WTC11 (cell line): Measurements from ENCODE around the gene NRXN3. TPM values are rescaled to one million over a fixed set of nuclear protein-coding genes. Genes with fewer than 3 reads are reported as not detected.

Experiments used
- ATAC-seq: fragments of 200-7000 bp; cut with Tn5 transposase; 2 replicates; pipeline ENCODE4 v1.10.0; 2021; ENCODE audit warnings: mild to moderate bottlenecking, moderate library complexity
- CTCF ChIA-PET: fragments of 300-600 bp; sonication (Branson Sonifier 250); formaldehyde crosslinking; loops from one replicate; lab custom pipeline; 2021; ENCODE audit warnings: antibody characterized with exemption; lab: Charles Lee
- POLR2A ChIA-PET: fragments of 350-600 bp; sonication (Branson Sonifier 250); formaldehyde crosslinking; loops from one replicate; lab custom pipeline; 2021; ENCODE audit warnings: antibody characterized with exemption; lab: Charles Lee
- DNase-seq: peaks from one replicate; pipeline ENCODE4 v3.0.0; 2021; ENCODE audit warnings: low spot score
- H3K27ac Mint-ChIP-seq: 2 replicates; pipeline ENCODE4 v1.8.0; 2021; ENCODE audit warnings: mixed read lengths
- H3K27me3 Mint-ChIP-seq: 2 replicates; pipeline ENCODE4 v1.8.0; 2021; ENCODE audit warnings: low read depth, mild to moderate bottlenecking, moderate library complexity, mixed read lengths
- H3K36me3 Mint-ChIP-seq: 2 replicates; pipeline ENCODE4 v1.8.0; 2021; ENCODE audit warnings: mixed read lengths
- H3K4me1 Mint-ChIP-seq: 2 replicates; pipeline ENCODE4 v1.8.0; 2022; ENCODE audit warnings: mixed read lengths
- H3K4me3 Mint-ChIP-seq: 2 replicates; pipeline ENCODE4 v1.8.0; 2021; ENCODE audit warnings: mild to moderate bottlenecking, moderate library complexity, mixed read lengths
- H3K9me3 Mint-ChIP-seq: 2 replicates; pipeline ENCODE4 v1.8.0; 2021; ENCODE audit warnings: mixed read lengths
- AR ChIP-seq: fragments of 250-450 bp; sonication (Bioruptor Pico); IDR thresholded peaks from 2 replicates; pipeline ENCODE4 v1.9.0; 2021; ENCODE audit warnings: mild to moderate bottlenecking
- ATF1 ChIP-seq: sonication (generic); formaldehyde crosslinking; IDR thresholded peaks from 2 replicates; pipeline ENCODE4 v1.8.1; 2023; ENCODE audit warnings: mild to moderate bottlenecking, moderate library complexity, missing genetic modification reagents
- CREM ChIP-seq: sonication (generic); formaldehyde crosslinking; IDR thresholded peaks from 2 replicates; pipeline ENCODE4 v1.8.1; 2022; ENCODE audit warnings: mild to moderate bottlenecking, missing genetic modification reagents, moderate library complexity
- FOXJ3 ChIP-seq: sonication (generic); formaldehyde crosslinking; IDR thresholded peaks from 2 replicates; pipeline ENCODE4 v1.9.0; 2021; ENCODE audit warnings: missing genetic modification reagents, mild to moderate bottlenecking, borderline replicate concordance
- GTF2I ChIP-seq: fragments of 250-450 bp; sonication (Bioruptor Pico); conservative IDR thresholded peaks from 2 replicates; pipeline ENCODE4 v1.4.0; 2021; ENCODE audit warnings: mild to moderate bottlenecking
- MAX ChIP-seq: sonication (generic); formaldehyde crosslinking; IDR thresholded peaks from 2 replicates; pipeline ENCODE4 v1.8.0; 2022; ENCODE audit warnings: mild to moderate bottlenecking, missing genetic modification reagents
- MXD4 ChIP-seq: fragments of 250-450 bp; sonication (Bioruptor Pico); IDR thresholded peaks from 2 replicates; pipeline ENCODE4 v1.8.0; 2021; ENCODE audit warnings: mild to moderate bottlenecking, moderate library complexity, borderline replicate concordance
- NFE2L1 ChIP-seq: sonication (generic); formaldehyde crosslinking; IDR thresholded peaks from 2 replicates; pipeline ENCODE4 v1.8.1; 2023; ENCODE audit warnings: missing genetic modification reagents
- NR2C2 ChIP-seq: sonication (generic); formaldehyde crosslinking; IDR thresholded peaks from 2 replicates; pipeline ENCODE4 v1.8.0; 2022; ENCODE audit warnings: mild to moderate bottlenecking, missing genetic modification reagents
- SMAD4 ChIP-seq: sonication (generic); formaldehyde crosslinking; IDR thresholded peaks from 2 replicates; pipeline ENCODE4 v1.8.0; 2022; ENCODE audit warnings: mild to moderate bottlenecking, missing genetic modification reagents
- SOX15 ChIP-seq: fragments of 250-450 bp; sonication (Bioruptor Pico); IDR thresholded peaks from 2 replicates; pipeline ENCODE4 v1.9.0; 2021; ENCODE audit warnings: mild to moderate bottlenecking
- TEAD1 ChIP-seq: sonication (generic); formaldehyde crosslinking; IDR thresholded peaks from 2 replicates; pipeline ENCODE4 v1.8.0; 2022; ENCODE audit warnings: mild to moderate bottlenecking, missing genetic modification reagents
- ZNF232 ChIP-seq: sonication (generic); formaldehyde crosslinking; IDR thresholded peaks from 2 replicates; pipeline ENCODE4 v1.8.0; 2022; ENCODE audit warnings: mild to moderate bottlenecking, missing genetic modification reagents
- ZNF317 ChIP-seq: sonication (generic); formaldehyde crosslinking; IDR thresholded peaks from 2 replicates; pipeline ENCODE4 v1.8.1; 2023; ENCODE audit warnings: low read depth, mild to moderate bottlenecking, moderate library complexity, missing genetic modification reagents, borderline replicate concordance
- ZNF512 ChIP-seq: sonication (generic); formaldehyde crosslinking; IDR thresholded peaks from 2 replicates; pipeline ENCODE4 v1.8.1; 2022; ENCODE audit warnings: missing genetic modification reagents, borderline replicate concordance
- total RNA-seq: library from RNA; stranded (reverse); gene quantifications from 3 replicates; pipeline ENCODE4 v1.2.3, GENCODE V29; 2021
- TF ChIP-seq, protein P1 (sequence below): fragments of 200-600 bp; IDR thresholded peaks from 2 replicates; pipeline ENCODE4 v1.8.0; 2022; ENCODE audit warnings: antibody characterized with exemption
- TF ChIP-seq, protein P2 (sequence below): sonication (generic); formaldehyde crosslinking; IDR thresholded peaks from 2 replicates; pipeline ENCODE4 v1.8.1; 2022; ENCODE audit warnings: low read depth, mild to moderate bottlenecking, moderate library complexity, missing genetic modification reagents, borderline replicate concordance
- TF ChIP-seq, protein P3 (sequence below): sonication (generic); formaldehyde crosslinking; IDR thresholded peaks from 2 replicates; pipeline ENCODE4 v1.8.1; 2023; ENCODE audit warnings: mild to moderate bottlenecking, missing genetic modification reagents, moderate library complexity

The NRXN3 gene
- total RNA-seq, 1 experiment from 2014 or later, result 3.0 TPM

DNA sequence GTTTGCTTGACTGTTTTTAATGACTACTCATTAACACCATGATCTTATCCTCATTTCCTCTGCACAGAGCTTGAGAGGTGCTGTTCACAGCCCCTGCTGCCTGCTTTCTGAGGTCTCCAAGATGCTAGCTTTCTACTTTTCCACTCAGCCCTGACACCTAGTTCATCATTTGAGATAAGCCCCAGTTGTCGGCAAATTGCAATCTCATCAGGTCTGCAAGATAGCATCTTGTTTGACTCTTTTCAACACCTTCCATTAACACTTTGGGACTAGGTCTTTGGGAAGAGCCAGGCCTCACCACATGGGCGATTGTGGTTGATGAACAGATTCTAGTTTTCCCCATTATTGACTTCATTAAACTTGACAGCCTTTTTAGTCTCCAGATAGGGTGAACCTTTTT lies 1136.4 kb downstream of the NRXN3 start (continued):
- TF ChIP-seq AR (CRISPR knock-in tag) (no peak), ATF1 (CRISPR knock-in tag) (no peak), FOXJ3 (CRISPR knock-in tag) (no peak), NFE2L1 (no peak), ZNF232 (CRISPR knock-in tag) (no peak)
- TF ChIP-seq, protein P1, sequence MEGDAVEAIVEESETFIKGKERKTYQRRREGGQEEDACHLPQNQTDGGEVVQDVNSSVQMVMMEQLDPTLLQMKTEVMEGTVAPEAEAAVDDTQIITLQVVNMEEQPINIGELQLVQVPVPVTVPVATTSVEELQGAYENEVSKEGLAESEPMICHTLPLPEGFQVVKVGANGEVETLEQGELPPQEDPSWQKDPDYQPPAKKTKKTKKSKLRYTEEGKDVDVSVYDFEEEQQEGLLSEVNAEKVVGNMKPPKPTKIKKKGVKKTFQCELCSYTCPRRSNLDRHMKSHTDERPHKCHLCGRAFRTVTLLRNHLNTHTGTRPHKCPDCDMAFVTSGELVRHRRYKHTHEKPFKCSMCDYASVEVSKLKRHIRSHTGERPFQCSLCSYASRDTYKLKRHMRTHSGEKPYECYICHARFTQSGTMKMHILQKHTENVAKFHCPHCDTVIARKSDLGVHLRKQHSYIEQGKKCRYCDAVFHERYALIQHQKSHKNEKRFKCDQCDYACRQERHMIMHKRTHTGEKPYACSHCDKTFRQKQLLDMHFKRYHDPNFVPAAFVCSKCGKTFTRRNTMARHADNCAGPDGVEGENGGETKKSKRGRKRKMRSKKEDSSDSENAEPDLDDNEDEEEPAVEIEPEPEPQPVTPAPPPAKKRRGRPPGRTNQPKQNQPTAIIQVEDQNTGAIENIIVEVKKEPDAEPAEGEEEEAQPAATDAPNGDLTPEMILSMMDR, result no peak

DNA sequence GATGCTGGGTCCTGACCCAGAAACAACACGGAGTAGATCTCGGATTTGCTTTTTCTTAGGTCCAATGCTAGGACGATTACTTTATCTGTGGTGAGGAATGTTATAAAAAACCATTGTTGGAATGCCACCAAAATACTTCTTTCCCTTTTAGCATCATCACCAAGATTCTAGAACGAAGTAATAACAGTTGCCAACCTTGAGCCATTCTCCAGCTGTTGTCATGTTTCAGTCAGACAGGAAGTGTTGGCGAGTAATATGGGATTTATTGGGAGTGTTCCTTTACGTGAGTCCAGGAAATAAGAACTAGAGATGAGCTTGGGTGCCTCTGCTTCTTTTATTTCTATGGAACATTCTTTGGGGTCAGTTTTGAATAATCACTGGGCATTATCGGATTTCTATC lies 1148.2 kb downstream of the NRXN3 start:
- ATAC-seq, result no peak
- H3K4me1 Mint-ChIP-seq, result peaks cover 25% of the 10 kb centered on the region
- no peak overlapping the region for H3K27ac Mint-ChIP-seq
- TF ChIP-seq ZNF512 (CRISPR knock-in tag) (no peak), ZNF317 (no peak), CREM (CRISPR knock-in tag) (no peak), TEAD1 (CRISPR knock-in tag) (no peak), ATF1 (CRISPR knock-in tag) (no peak), MXD4 (no peak), SMAD4 (no peak), SOX15 (CRISPR knock-in tag) (no peak), MAX (CRISPR knock-in tag) (no peak)
- TF ChIP-seq, protein P2, sequence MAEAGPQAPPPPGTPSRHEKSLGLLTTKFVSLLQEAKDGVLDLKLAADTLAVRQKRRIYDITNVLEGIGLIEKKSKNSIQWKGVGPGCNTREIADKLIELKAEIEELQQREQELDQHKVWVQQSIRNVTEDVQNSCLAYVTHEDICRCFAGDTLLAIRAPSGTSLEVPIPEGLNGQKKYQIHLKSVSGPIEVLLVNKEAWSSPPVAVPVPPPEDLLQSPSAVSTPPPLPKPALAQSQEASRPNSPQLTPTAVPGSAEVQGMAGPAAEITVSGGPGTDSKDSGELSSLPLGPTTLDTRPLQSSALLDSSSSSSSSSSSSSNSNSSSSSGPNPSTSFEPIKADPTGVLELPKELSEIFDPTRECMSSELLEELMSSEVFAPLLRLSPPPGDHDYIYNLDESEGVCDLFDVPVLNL (CRISPR knock-in tag), result no peak
- peaks cover 23% of the 10 kb centered on the region for H3K9me3 Mint-ChIP-seq
- H3K4me3 Mint-ChIP-seq, result no peak overlapping the region
- H3K36me3 Mint-ChIP-seq, result peaks cover 18% of the 10 kb centered on the region
- no peak for DNase-seq
- CTCF ChIA-PET, result no interaction called here
- POLR2A ChIA-PET, result no interaction called here
- H3K27me3 Mint-ChIP-seq, result peaks cover 4% of the 10 kb centered on the region

- no peak for DNase-seq
- ChIA-PET POLR2A (no interaction called here), CTCF (no interaction called here)
- Mint-ChIP-seq H3K9me3 (peaks cover 18% of the 10 kb centered on the region; the same call in 1 of the 2 replicates), H3K27me3 (peaks cover 4% of the 10 kb centered on the region; the same call in 1 of the 2 replicates), H3K4me1 (peaks cover 17% of the 10 kb centered on the region), H3K27ac (no peak overlapping the region), H3K36me3 (peaks cover 11% of the 10 kb centered on the region; the same call in 1 of the 2 replicates), H3K4me3 (no peak overlapping the region)
- TF ChIP-seq CREM (CRISPR knock-in tag) (no peak), GTF2I (CRISPR knock-in tag) (no peak), NR2C2 (CRISPR knock-in tag) (no peak)
- TF ChIP-seq, protein P3, sequence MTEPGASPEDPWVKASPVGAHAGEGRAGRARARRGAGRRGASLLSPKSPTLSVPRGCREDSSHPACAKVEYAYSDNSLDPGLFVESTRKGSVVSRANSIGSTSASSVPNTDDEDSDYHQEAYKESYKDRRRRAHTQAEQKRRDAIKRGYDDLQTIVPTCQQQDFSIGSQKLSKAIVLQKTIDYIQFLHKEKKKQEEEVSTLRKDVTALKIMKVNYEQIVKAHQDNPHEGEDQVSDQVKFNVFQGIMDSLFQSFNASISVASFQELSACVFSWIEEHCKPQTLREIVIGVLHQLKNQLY, result no peak
- no peak for ATAC-seq
These were observed 1150.4 kb downstream of the NRXN3 start for GRCh38 chr14:79320561-79320960.
